RWPE1 (cell line): Measurements from ENCODE around the gene ABCG2.
A peak's percentile ranks its signal among the peaks of the same experiment; 100 is the strongest.

ENCODE experiments used
- CTCF ChIA-PET: fragments of 350-600 bp; sonication (Branson Sonifier 250); formaldehyde crosslinking; extraction: SDS; loops from one replicate; lab custom pipeline; 2021; lab: Yijun Ruan, JAX
- POLR2A ChIA-PET: fragments of 400-600 bp; formaldehyde crosslinking; extraction: SDS; loops from one replicate; lab custom pipeline; 2020; ENCODE audit warnings: antibody characterized with exemption; ENCODE audit not compliant: low non-redundant PET; lab: Yijun Ruan, JAX
- DNase-seq: peaks from one replicate; pipeline ENCODE4 v3.0.0; 2012; ENCODE audit warnings: low spot score
- H3K27ac ChIP-seq: fragments of 450-650 bp; 2 replicates; pipeline ENCODE4 v1.5.1; 2017
- TF ChIP-seq, protein P1 (sequence below): fragments of 450-650 bp; conservative IDR thresholded peaks from 2 replicates; pipeline ENCODE4 v1.5.1; 2017; ENCODE audit warnings: low read depth, mild to moderate bottlenecking

ABCG2 gene

GRCh38 chr4:88172987-88173386 is 14.5 kb upstream of the ABCG2 start:
- ChIA-PET CTCF (interaction anchor here (0.6 kb wide), 1 partner anchor 294 kb away, joined by 3 read pairs; no protein-coding TSS in a partner anchor), POLR2A (no interaction called here)
- no peak for DNase-seq
- no peak overlapping the region for H3K27ac ChIP-seq
- TF ChIP-seq, protein P1, sequence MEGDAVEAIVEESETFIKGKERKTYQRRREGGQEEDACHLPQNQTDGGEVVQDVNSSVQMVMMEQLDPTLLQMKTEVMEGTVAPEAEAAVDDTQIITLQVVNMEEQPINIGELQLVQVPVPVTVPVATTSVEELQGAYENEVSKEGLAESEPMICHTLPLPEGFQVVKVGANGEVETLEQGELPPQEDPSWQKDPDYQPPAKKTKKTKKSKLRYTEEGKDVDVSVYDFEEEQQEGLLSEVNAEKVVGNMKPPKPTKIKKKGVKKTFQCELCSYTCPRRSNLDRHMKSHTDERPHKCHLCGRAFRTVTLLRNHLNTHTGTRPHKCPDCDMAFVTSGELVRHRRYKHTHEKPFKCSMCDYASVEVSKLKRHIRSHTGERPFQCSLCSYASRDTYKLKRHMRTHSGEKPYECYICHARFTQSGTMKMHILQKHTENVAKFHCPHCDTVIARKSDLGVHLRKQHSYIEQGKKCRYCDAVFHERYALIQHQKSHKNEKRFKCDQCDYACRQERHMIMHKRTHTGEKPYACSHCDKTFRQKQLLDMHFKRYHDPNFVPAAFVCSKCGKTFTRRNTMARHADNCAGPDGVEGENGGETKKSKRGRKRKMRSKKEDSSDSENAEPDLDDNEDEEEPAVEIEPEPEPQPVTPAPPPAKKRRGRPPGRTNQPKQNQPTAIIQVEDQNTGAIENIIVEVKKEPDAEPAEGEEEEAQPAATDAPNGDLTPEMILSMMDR, result no peak

GRCh38 chr4:88171206-88171605 is 12.8 kb upstream of the ABCG2 start:
- no peak for DNase-seq
- POLR2A ChIA-PET, result no interaction called here
- TF ChIP-seq, protein P1, result no peak
- H3K27ac ChIP-seq, result no peak overlapping the region
- CTCF ChIA-PET, result interaction anchor here (0.7 kb wide), 1 partner anchor 50 kb away, joined by 3 read pairs; no protein-coding TSS in a partner anchor

DNA sequence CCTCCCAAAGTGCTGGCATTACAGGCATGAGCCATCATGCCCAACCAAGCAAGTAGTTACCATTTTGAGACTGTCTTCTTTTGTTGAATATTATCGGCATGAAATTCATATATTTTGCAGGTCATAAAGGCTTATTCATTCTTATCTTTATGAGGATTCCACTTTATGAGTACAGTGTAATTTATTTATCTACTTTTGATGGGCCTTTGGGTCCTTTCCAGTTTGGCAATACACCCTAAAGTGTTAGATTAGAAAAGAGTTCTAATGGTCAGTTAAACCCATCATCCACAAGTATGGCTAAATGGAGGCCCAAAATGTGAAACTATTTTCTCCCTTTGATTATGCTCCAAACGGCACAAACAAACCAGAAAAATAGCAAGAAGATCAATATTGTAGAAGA is 10.9 kb upstream of the ABCG2 start:
- H3K27ac ChIP-seq, result no peak overlapping the region
- TF ChIP-seq, protein P1, result no peak
- DNase-seq, result no peak
- ChIA-PET CTCF (no interaction called here), POLR2A (no interaction called here)

GRCh38 chr4:88166608-88167007 is 8.2 kb upstream of the ABCG2 start:
- ChIA-PET POLR2A (no interaction called here), CTCF (no interaction called here)
- no peak for DNase-seq
- TF ChIP-seq, protein P1, result no peak
- no peak overlapping the region for H3K27ac ChIP-seq

- H3K27ac ChIP-seq, result no peak overlapping the region
- DNase-seq, result no peak
- ChIA-PET POLR2A (no interaction called here), CTCF (no interaction called here)
- TF ChIP-seq, protein P1, result no peak
These were observed 4.9 kb upstream of the ABCG2 start for GRCh38 chr4:88163336-88163735.

DNA sequence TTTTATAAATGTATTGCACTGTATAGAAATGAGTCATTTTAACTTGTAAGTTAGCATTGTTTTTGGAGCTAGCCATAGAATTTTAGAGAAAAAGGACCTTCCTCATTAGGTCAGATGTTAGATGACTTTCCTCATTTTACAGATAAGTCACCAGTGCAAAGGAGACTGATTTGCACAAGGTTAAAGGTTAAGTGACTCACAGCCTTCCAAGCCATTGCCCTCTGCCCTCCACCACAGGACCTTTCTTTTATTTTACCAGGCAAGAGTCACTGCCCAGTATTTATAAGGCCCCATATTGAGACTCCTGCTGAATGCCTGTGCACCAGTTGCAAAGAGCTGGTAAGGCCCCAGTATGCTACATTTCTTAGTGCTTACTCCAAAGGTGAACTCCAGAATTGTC is 4.2 kb upstream of the ABCG2 start:
- ChIA-PET CTCF (interaction anchor here (0.5 kb wide), 1 partner anchor 243 kb away, joined by 3 read pairs; no protein-coding TSS in a partner anchor), POLR2A (no interaction called here)
- TF ChIP-seq, protein P1, result no peak
- no peak overlapping the region for H3K27ac ChIP-seq
- no peak for DNase-seq

- DNase-seq, result no peak
- peak overlapping the region; percentile 32 for H3K27ac ChIP-seq
- ChIA-PET CTCF (interaction anchor here (1.1 kb wide), 1 partner anchor 11 kb away, joined by 3 read pairs; no protein-coding TSS in a partner anchor), POLR2A (no interaction called here)
- TF ChIP-seq, protein P1, result no peak
These were observed 838 bp upstream of the ABCG2 start for GRCh38 chr4:88159229-88159725.
